GM12878 (cell line): ENCODE data around the gene GALNT9. TPM values are rescaled to one million over a fixed set of nuclear protein-coding genes. Genes with fewer than 3 reads are reported as not detected.

ENCODE experiments used
- ATAC-seq: fragments of 200-7000 bp; cut with Tn5 transposase; 3 replicates; pipeline ENCODE4 v1.9.1; 2020; ENCODE audit warnings: mild to moderate bottlenecking, moderate library complexity
- BruUV-seq: library from RNA; stranded (reverse); fragments of 400-500 nt; replicated peaks from 2 replicates; lab custom pipeline; 2021; lab: Mats Ljungman, UMichigan
- CTCF ChIA-PET: fragments of 300-600 bp; sonication (Branson Sonifier 250); formaldehyde crosslinking; extraction: SDS; loops from one replicate; lab custom pipeline; 2021; ENCODE audit warnings: inconsistent platforms; lab: Yijun Ruan, JAX
- POLR2A ChIA-PET: fragments of 350-600 bp; formaldehyde crosslinking; extraction: SDS; loops from one replicate; lab custom pipeline; 2021; ENCODE audit warnings: inconsistent platforms; lab: Charles Lee
- RAD21 ChIA-PET: fragments of 300-600 bp; sonication (Branson Sonifier 250); formaldehyde crosslinking; loops from one replicate; lab custom pipeline; 2023; ENCODE audit warnings: antibody characterized with exemption; ENCODE audit not compliant: unreplicated experiment; lab: Charles Lee
- SMC1A ChIA-PET: fragments of 300-600 bp; sonication (Branson Sonifier 250); formaldehyde crosslinking; loops from one replicate; lab custom pipeline; 2023; ENCODE audit not compliant: unreplicated experiment, uncharacterized antibody; lab: Charles Lee
- DNase-seq: peaks from one replicate; pipeline ENCODE4 v3.0.0-alpha.2; 2011; ENCODE audit warnings: low read depth, low spot score
- FAIRE-seq: peaks from 3 replicates; lab custom pipeline; 2011; peaks lifted over from hg19 to GRCh38; lab: Jason Lieb, UNC
- H2AFZ ChIP-seq: 2 replicates; pipeline ENCODE4 v1.6.0; 2011; ENCODE audit warnings: low read depth, low read length, control low read depth; ENCODE audit not compliant: control insufficient read depth
- H3K27ac ChIP-seq: 2 replicates; pipeline ENCODE4 v1.5.1; 2011; ENCODE audit warnings: control low read depth; ENCODE audit not compliant: control insufficient read depth, insufficient read depth
- H3K27me3 ChIP-seq, 2 experiments: replicated peaks in 1 of 2; 2 replicates each; pipeline versions ENCODE4 v1.6.0 to v1.6.1; 2011; ENCODE audit warnings: low read length in 1 of 2; ENCODE audit not compliant: control insufficient read depth in 2 of 2, insufficient read depth in 2 of 2
- H3K36me3 ChIP-seq, 2 experiments: 2 replicates each; pipeline ENCODE4 v1.5.1; 2011; ENCODE audit warnings: low read length in 1 of 2; ENCODE audit not compliant: control insufficient read depth in 2 of 2, insufficient read depth in 2 of 2
- H3K4me1 ChIP-seq: 2 replicates; pipeline ENCODE4 v1.6.1; 2011; ENCODE audit warnings: mild to moderate bottlenecking, low read length, moderate library complexity, mixed read lengths; ENCODE audit not compliant: control insufficient read depth, insufficient read depth
- H3K4me2 ChIP-seq: 2 replicates; pipeline ENCODE4 v1.6.0; 2011; ENCODE audit warnings: control low read depth; ENCODE audit not compliant: control insufficient read depth, insufficient read depth
- H3K4me3 ChIP-seq: fragments of 200-600 bp; sonication (generic); 2 replicates; pipeline ENCODE4 v1.5.1; 2016
- H3K79me2 ChIP-seq: 2 replicates; pipeline ENCODE4 v1.6.0; 2011; ENCODE audit warnings: low read length; ENCODE audit not compliant: control insufficient read depth, insufficient read depth
- H3K9ac ChIP-seq: 2 replicates; pipeline ENCODE4 v1.8.0; 2011; ENCODE audit warnings: low read length, control low read depth, mixed read lengths; ENCODE audit not compliant: control insufficient read depth, insufficient read depth
- H3K9me3 ChIP-seq: replicated peaks from 3 replicates; pipeline ENCODE4 v1.5.1; 2011; ENCODE audit warnings: mild to moderate bottlenecking, low read length; ENCODE audit not compliant: control insufficient read depth, insufficient read depth
- H4K20me1 ChIP-seq: 2 replicates; pipeline ENCODE4 v1.6.0; 2011; ENCODE audit not compliant: control insufficient read depth, insufficient read depth
- CBFB ChIP-seq: IDR thresholded peaks from 2 replicates; pipeline ENCODE4 v1.6.1; 2016; ENCODE audit warnings: antibody characterized with exemption, low read depth
- CTCF ChIP-seq, 3 experiments: IDR thresholded peaks in 2 of 3; conservative IDR thresholded peaks in 1 of 3; 2 replicates each; pipeline ENCODE4 v1.5.1; 2011; ENCODE audit warnings: low read depth in 3 of 3, low read length in 3 of 3, mild to moderate bottlenecking in 3 of 3, control low read depth in 2 of 3, moderate library complexity in 2 of 3, inconsistent platforms in 1 of 3, mixed read lengths in 1 of 3; ENCODE audit not compliant: control insufficient read depth in 2 of 3, insufficient read depth in 1 of 3; ENCODE audit errors: extremely low read depth in 1 of 3
- IRF5 ChIP-seq: fragments of 450-650 bp; IDR thresholded peaks from 2 replicates; pipeline ENCODE4 v1.6.1; 2017; ENCODE audit warnings: borderline replicate concordance
- JUNB ChIP-seq: IDR thresholded peaks from 2 replicates; pipeline ENCODE4 v1.6.1; 2016; ENCODE audit warnings: antibody characterized with exemption, mild to moderate bottlenecking
- PML ChIP-seq: IDR thresholded peaks from 2 replicates; pipeline ENCODE4 v1.6.1; 2012; ENCODE audit warnings: low read length, inconsistent platforms
- WGBS: methylation state at CpG from one replicate; pipeline ENCODE4 v1.1.6; 2016; ENCODE audit warnings: low lambda C conversion rate; ENCODE audit not compliant: insufficient replicate concordance, insufficient coverage; ENCODE audit errors: missing lambda C conversion rate; 5-methylcytosine and 5-hydroxymethylcytosine counted together
- in situ Hi-C: fragments of 300-500 bp; cut with MboI; formaldehyde crosslinking; loops from 9 replicates; pipeline ENCODE4 v1.14.3; 2018; ENCODE audit warnings: mixed read lengths
- intact Hi-C: fragments of 100-400 bp; cut with micrococcal nuclease; formaldehyde crosslinking; loops from one replicate; pipeline ENCODE4 v1.14.2; 2022; ENCODE audit not compliant: unreplicated experiment
- polyA plus RNA-seq, 11 experiments: library from polyadenylated mRNA; depleted of rRNA in 4 of 11; unstranded in 6 of 11; stranded (reverse) in 5 of 11; fragments of >200 nt; fragmentation: Nextera tagmentation in 4 of 11; fragmentation: Illumina TruSeq in 1 of 11; extraction: Ambion mirVana in 4 of 11; extraction: Trizol in 1 of 11; gene quantifications; 1 replicate in 1 of 11; 2 replicates in 10 of 11; pipeline versions ENCODE4 v1.2.1 to v1.2.3, GENCODE V29; 2011 to 2016; ENCODE audit warnings: inconsistent platforms in 2 of 11, missing spikeins in 2 of 11, low read depth in 1 of 11
- total RNA-seq, 4 experiments: library from RNA; depleted of rRNA in 3 of 4; stranded (reverse); fragments of >200 nt in 3 of 4; fragmentation: Illumina TruSeq in 1 of 4; extraction: Trizol in 1 of 4; gene quantifications; 2 replicates each; pipeline versions ENCODE4 v1.2.1 to v1.2.3, GENCODE V29; 2013 to 2021

Gene GALNT9
- total and polyA plus RNA-seq, 10 of the 15 experiments (the other 5 are each of a cell fraction or from before 2014, with no cell fraction given) = 0.04 TPM; not detected in 9

GRCh38 chr12:132211326-132211725 lies 118.1 kb downstream of the GALNT9 start (continued):
- TF ChIP-seq IRF5 (no peak), CTCF (IDR thresholded peaks at IDR 0.05 in 2 of 3, conservative IDR thresholded peaks at IDR 0.05 in 1 of 3; ENCODE audit: control insufficient read depth in 2 of 3, extremely low read depth in 1 of 3, insufficient read depth in 1 of 3, low read depth in 3 of 3, low read length in 3 of 3) (no peak), CBFB (no peak)

- no peak for ATAC-seq
- no peak for DNase-seq
- H3K4me3 ChIP-seq = no peak overlapping the region
- WGBS = 72% methylated on average over 45 of the region's 48 CpGs
- no peak overlapping the region for H3K4me2 ChIP-seq
- ChIA-PET POLR2A (no interaction called here), RAD21 (no interaction called here), CTCF (no interaction called here), SMC1A (no interaction called here)
- no peaks in the 10 kb centered on the region for H3K79me2 ChIP-seq
- FAIRE-seq = no peak
- no TSS peak for BruUV-seq
- H3K4me1 ChIP-seq = no peaks in the 10 kb centered on the region
- H4K20me1 ChIP-seq = no peaks in the 10 kb centered on the region
- no peak overlapping the region for H2AFZ ChIP-seq
- no peaks in the 10 kb centered on the region for H3K36me3 ChIP-seq
- TF ChIP-seq JUNB (no peak), PML (no peak)
- no peak overlapping the region for H3K9ac ChIP-seq
- no peak overlapping the region for H3K27ac ChIP-seq
- peaks cover 1% of the 10 kb centered on the region; the same call in 1 of the 3 replicates for H3K9me3 ChIP-seq
- intact Hi-C loops (no loop called here), in situ Hi-C loops (no loop called here)
- peaks cover 0 to under 1% of the 10 kb centered on the region in 2 experiments; a peak in 2 of 4 replicates for H3K27me3 ChIP-seq
Observed at GRCh38 chr12:132210223-132211055, 119.0 kb downstream of the GALNT9 start.
